Type B pancreatic cell (in vitro differentiated cells): ENCODE data around the gene MFSD6. TPM values are rescaled to one million over a fixed set of nuclear protein-coding genes. Genes with fewer than 3 reads are reported as not detected.

Experiments used
- DNase-seq: peaks from one replicate; pipeline ENCODE4 v3.0.0; 2021; ENCODE audit warnings: mixed read lengths; ENCODE audit not compliant: unreplicated experiment; ENCODE audit errors: extremely low spot score
- H3K27ac Mint-ChIP-seq: 2 replicates; pipeline ENCODE4 v1.8.0; 2021; ENCODE audit warnings: mild to moderate bottlenecking, mixed read lengths
- H3K27me3 Mint-ChIP-seq: 2 replicates; pipeline ENCODE4 v1.8.0; 2021; ENCODE audit warnings: mixed read lengths
- H3K36me3 Mint-ChIP-seq: 2 replicates; pipeline ENCODE4 v1.8.0; 2021; ENCODE audit warnings: mixed read lengths
- H3K4me1 Mint-ChIP-seq: one replicate; pipeline ENCODE4 v1.8.0; 2021; ENCODE audit warnings: mixed read lengths; ENCODE audit not compliant: unreplicated experiment
- H3K4me3 Mint-ChIP-seq: 2 replicates; pipeline ENCODE4 v1.8.0; 2021; ENCODE audit warnings: mild to moderate bottlenecking, mixed read lengths
- H3K9me3 Mint-ChIP-seq: 2 replicates; pipeline ENCODE4 v1.8.0; 2021; ENCODE audit warnings: mixed read lengths
- CTCF ChIP-seq: fragments of 200-600 bp; sonication (generic); conservative IDR thresholded peaks from 2 replicates; pipeline ENCODE4 v1.5.0; 2021; ENCODE audit warnings: antibody characterized with exemption, mild to moderate bottlenecking
- total RNA-seq: library from RNA; stranded (reverse); gene quantifications from 2 replicates; pipeline ENCODE4 v1.2.1, GENCODE V29; 2021; ENCODE audit warnings: low replicate concordance

MFSD6 gene
- total RNA-seq, 1 donor from 2014 or later, result 15.2 TPM

GRCh38 chr2:190452433-190452832, 44.3 kb downstream of the MFSD6 start:
- Mint-ChIP-seq H3K4me1 (peaks cover 5% of the 10 kb centered on the region), H3K27ac (no peak overlapping the region), H3K9me3 (no peaks in the 10 kb centered on the region), H3K27me3 (no peaks in the 10 kb centered on the region), H3K4me3 (no peak overlapping the region), H3K36me3 (no peaks in the 10 kb centered on the region)
- TF ChIP-seq CTCF, result no peak
- DNase-seq, result no peak

- Mint-ChIP-seq H3K27me3 (no peaks in the 10 kb centered on the region), H3K9me3 (no peaks in the 10 kb centered on the region), H3K4me1 (peaks cover 5% of the 10 kb centered on the region), H3K36me3 (no peaks in the 10 kb centered on the region), H3K4me3 (no peak overlapping the region), H3K27ac (no peak overlapping the region)
- no peak for DNase-seq
- TF ChIP-seq CTCF, result no peak
Observed at GRCh38 chr2:190454795-190455194, 46.6 kb downstream of the MFSD6 start.

GRCh38 chr2:190455358-190456095, 47.4 kb downstream of the MFSD6 start:
- no peak for DNase-seq
- Mint-ChIP-seq H3K4me3 (no peak overlapping the region), H3K4me1 (peaks cover 5% of the 10 kb centered on the region), H3K9me3 (no peaks in the 10 kb centered on the region), H3K36me3 (no peaks in the 10 kb centered on the region), H3K27me3 (no peaks in the 10 kb centered on the region), H3K27ac (no peak overlapping the region)
- TF ChIP-seq CTCF, result no peak

GRCh38 chr2:190456833-190457232, 48.7 kb downstream of the MFSD6 start:
- H3K36me3 Mint-ChIP-seq, result no peaks in the 10 kb centered on the region
- H3K4me1 Mint-ChIP-seq, result no peaks in the 10 kb centered on the region
- no peak overlapping the region for H3K27ac Mint-ChIP-seq
- no peak overlapping the region for H3K4me3 Mint-ChIP-seq
- no peaks in the 10 kb centered on the region for H3K27me3 Mint-ChIP-seq
- H3K9me3 Mint-ChIP-seq, result no peaks in the 10 kb centered on the region
- DNase-seq, result no peak
- TF ChIP-seq CTCF, result no peak

- no peak for TF ChIP-seq CTCF
- DNase-seq, result no peak
- H3K9me3 Mint-ChIP-seq, result no peaks in the 10 kb centered on the region
- H3K4me1 Mint-ChIP-seq, result no peaks in the 10 kb centered on the region
- no peaks in the 10 kb centered on the region for H3K36me3 Mint-ChIP-seq
- no peak overlapping the region for H3K27ac Mint-ChIP-seq
- H3K27me3 Mint-ChIP-seq, result no peaks in the 10 kb centered on the region
- H3K4me3 Mint-ChIP-seq, result no peak overlapping the region
Observed at GRCh38 chr2:190457256-190457655, 49.1 kb downstream of the MFSD6 start.
